Vagina (tissue), 2 donors: Measurements from ENCODE around the gene CD93. TPM values are rescaled to one million over a fixed set of nuclear protein-coding genes. Genes with fewer than 3 reads are reported as not detected.

Experiments used
- DNase-seq, 2 donors: peaks; one replicate each; pipeline ENCODE4 v3.0.0-alpha.2; 2017; ENCODE audit errors: extremely low spot score in 2 of 2
- H3K27ac ChIP-seq: fragments of 200-600 bp; sonication (generic); one replicate; pipeline ENCODE4 v1.5.1; 2019
- H3K27me3 ChIP-seq: fragments of 200-600 bp; sonication (generic); one replicate; pipeline ENCODE4 v1.5.1; 2019
- H3K36me3 ChIP-seq, 2 donors: fragments of 200-600 bp; sonication (generic); one replicate each; pipeline ENCODE4 v1.5.1; 2017 to 2019
- H3K4me1 ChIP-seq: fragments of 200-600 bp; sonication (generic); one replicate; pipeline ENCODE4 v1.5.1; 2019
- H3K4me3 ChIP-seq, 2 donors: fragments of 200-600 bp; sonication (generic); 1 replicate in 1 of 2; 2 replicates in 1 of 2; pipeline ENCODE4 v1.5.1; 2016 to 2019
- H3K9me3 ChIP-seq: fragments of 200-600 bp; sonication (generic); one replicate; pipeline ENCODE4 v1.5.1; 2019
- CTCF ChIP-seq, 3 experiments: fragments of 450-650 bp in 2 of 3; fragments of 200-600 bp in 1 of 3; sonication (generic) in 1 of 3; IDR thresholded peaks; one replicate each; pipeline ENCODE4 v1.5.1; 2017 to 2019; ENCODE audit warnings: antibody characterized with exemption in 3 of 3, mild to moderate bottlenecking in 2 of 3, moderate library complexity in 2 of 3
- POLR2A ChIP-seq, 2 donors: fragments of 450-650 bp; IDR thresholded peaks; one replicate each; pipeline ENCODE4 v1.6.1; 2017; ENCODE audit warnings: antibody characterized with exemption in 2 of 2, mild to moderate bottlenecking in 2 of 2, moderate library complexity in 2 of 2
- POLR2AphosphoS5 ChIP-seq, 2 donors: sonication (generic); formaldehyde crosslinking; IDR thresholded peaks; one replicate each; pipeline ENCODE4 v1.9.0; 2017; ENCODE audit warnings: antibody characterized with exemption in 2 of 2, mild to moderate bottlenecking in 2 of 2, low read depth in 1 of 2; ENCODE audit not compliant: insufficient read depth in 1 of 2
- intact Hi-C: fragments of 100-400 bp; cut with DNase I; formaldehyde crosslinking; loops from one replicate; pipeline ENCODE4 v1.15.1; 2023
- total RNA-seq: library from RNA; depleted of rRNA; stranded (reverse); fragments of >200 nt; gene quantifications from one replicate; pipeline ENCODE4 v1.2.3, GENCODE V29; 2016

Gene CD93
- total RNA-seq, 1 donor from 2014 or later: 45.4 TPM

DNA sequence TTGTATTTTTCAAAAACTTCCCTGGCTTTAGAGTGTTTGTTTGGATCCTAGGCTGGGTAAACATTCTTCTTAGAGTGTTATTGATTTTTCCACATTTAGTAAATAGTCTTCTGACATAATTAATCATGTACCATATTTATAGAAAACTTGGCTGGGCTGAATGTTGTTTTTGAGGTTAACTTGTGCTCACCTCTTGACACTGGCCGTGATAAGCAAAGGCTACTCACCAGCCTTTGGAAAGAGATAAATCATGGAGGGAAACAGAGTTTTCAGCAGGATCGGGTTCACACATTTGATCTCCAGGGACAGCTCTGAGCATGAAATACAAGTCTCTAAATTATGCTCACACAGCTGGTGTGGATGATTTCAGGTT is 6.2 kb upstream of the CD93 start:
- no peaks in the 10 kb centered on the region for H3K36me3 ChIP-seq
- DNase-seq: no peak
- no peaks in the 10 kb centered on the region for H3K9me3 ChIP-seq
- no peak overlapping the region for H3K4me3 ChIP-seq
- no peak overlapping the region for H3K27ac ChIP-seq
- intact Hi-C loops: no loop called here
- H3K27me3 ChIP-seq: no peaks in the 10 kb centered on the region
- TF ChIP-seq POLR2AphosphoS5 (IDR thresholded peaks at IDR 0.05; ENCODE audit: insufficient read depth in 1 of 2, low read depth in 1 of 2) (no peak), POLR2A (IDR thresholded peaks at IDR 0.05) (no peak), CTCF (IDR thresholded peaks at IDR 0.05) (no peak)
- H3K4me1 ChIP-seq: peaks cover 23% of the 10 kb centered on the region

GRCh38 chr20:23091721-23092383 is 5.7 kb upstream of the CD93 start:
- Histone ChIP-seq H3K27me3 (no peaks in the 10 kb centered on the region), H3K9me3 (no peaks in the 10 kb centered on the region), H3K4me1 (peaks cover 26% of the 10 kb centered on the region), H3K27ac (no peak overlapping the region), H3K4me3 (no peak overlapping the region), H3K36me3 (no peaks in the 10 kb centered on the region)
- TF ChIP-seq POLR2A (IDR thresholded peaks at IDR 0.05) (no peak), POLR2AphosphoS5 (IDR thresholded peaks at IDR 0.05; ENCODE audit: insufficient read depth in 1 of 2, low read depth in 1 of 2) (no peak), CTCF (IDR thresholded peaks at IDR 0.05) (no peak)
- intact Hi-C loops: no loop called here
- no peak for DNase-seq

- H3K4me3 ChIP-seq: no peak overlapping the region
- peaks cover 26% of the 10 kb centered on the region for H3K4me1 ChIP-seq
- TF ChIP-seq POLR2AphosphoS5 (IDR thresholded peaks at IDR 0.05; ENCODE audit: insufficient read depth in 1 of 2, low read depth in 1 of 2) (no peak), POLR2A (IDR thresholded peaks at IDR 0.05) (no peak), CTCF (IDR thresholded peaks at IDR 0.05) (no peak)
- no peaks in the 10 kb centered on the region for H3K27me3 ChIP-seq
- no peak for DNase-seq
- H3K36me3 ChIP-seq: no peaks in the 10 kb centered on the region
- no peak overlapping the region for H3K27ac ChIP-seq
- intact Hi-C loops: no loop called here
- no peaks in the 10 kb centered on the region for H3K9me3 ChIP-seq
Measured at GRCh38 chr20:23090878-23091277, 4.8 kb upstream of the CD93 start.

DNA sequence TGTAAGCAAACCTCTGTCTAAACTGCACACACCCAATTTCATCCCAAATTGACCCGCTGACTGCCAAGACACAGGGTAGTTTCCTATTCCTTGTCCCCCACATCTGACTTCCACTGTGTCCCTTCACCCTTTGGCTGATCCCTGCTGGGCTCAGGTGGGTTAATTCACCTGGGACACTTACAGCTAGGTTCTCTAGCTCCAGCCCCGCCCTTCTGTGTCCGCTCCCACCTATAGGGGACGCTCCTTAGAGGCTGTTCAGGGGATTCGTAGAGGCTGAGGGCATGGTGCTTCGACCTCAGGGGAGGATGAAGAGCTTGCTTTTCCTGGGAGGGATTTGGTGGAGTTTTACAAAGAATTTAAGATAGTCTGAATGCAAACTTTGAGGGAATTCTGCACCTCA is 4.0 kb upstream of the CD93 start:
- H3K4me1 ChIP-seq: peaks cover 18% of the 10 kb centered on the region
- no peak for DNase-seq
- H3K36me3 ChIP-seq: no peaks in the 10 kb centered on the region
- TF ChIP-seq CTCF (IDR thresholded peaks at IDR 0.05): no peak
- TF ChIP-seq POLR2AphosphoS5 (IDR thresholded peaks at IDR 0.05; ENCODE audit: insufficient read depth in 1 of 2, low read depth in 1 of 2): no peak
- TF ChIP-seq POLR2A (IDR thresholded peaks at IDR 0.05): no peak
- no peak overlapping the region for H3K4me3 ChIP-seq
- no peak overlapping the region for H3K27ac ChIP-seq
- intact Hi-C loops: no loop called here
- H3K9me3 ChIP-seq: no peaks in the 10 kb centered on the region
- H3K27me3 ChIP-seq: no peaks in the 10 kb centered on the region

GRCh38 chr20:23088866-23089265 is 2.7 kb upstream of the CD93 start:
- no peak for TF ChIP-seq CTCF (IDR thresholded peaks at IDR 0.05)
- TF ChIP-seq POLR2A (IDR thresholded peaks at IDR 0.05): no peak
- TF ChIP-seq POLR2AphosphoS5 (IDR thresholded peaks at IDR 0.05; ENCODE audit: insufficient read depth in 1 of 2, low read depth in 1 of 2): no peak
- Histone ChIP-seq H3K4me3 (no peak overlapping the region), H3K4me1 (peaks cover 17% of the 10 kb centered on the region), H3K36me3 (no peaks in the 10 kb centered on the region), H3K27ac (no peak overlapping the region), H3K27me3 (no peaks in the 10 kb centered on the region), H3K9me3 (no peaks in the 10 kb centered on the region)
- intact Hi-C loops: loop anchor here (10.0 kb wide), 1 partner anchor 56 kb away; no protein-coding TSS in a partner anchor
- DNase-seq: no peak
